Measurements from ENCODE around the gene LMAN1L. TPM values are rescaled to one million over a fixed set of nuclear protein-coding genes. Genes with fewer than 3 reads are reported as not detected.

LMAN1L gene
- total RNA-seq, 1 experiment from 2014 or later, result not detected

DNA sequence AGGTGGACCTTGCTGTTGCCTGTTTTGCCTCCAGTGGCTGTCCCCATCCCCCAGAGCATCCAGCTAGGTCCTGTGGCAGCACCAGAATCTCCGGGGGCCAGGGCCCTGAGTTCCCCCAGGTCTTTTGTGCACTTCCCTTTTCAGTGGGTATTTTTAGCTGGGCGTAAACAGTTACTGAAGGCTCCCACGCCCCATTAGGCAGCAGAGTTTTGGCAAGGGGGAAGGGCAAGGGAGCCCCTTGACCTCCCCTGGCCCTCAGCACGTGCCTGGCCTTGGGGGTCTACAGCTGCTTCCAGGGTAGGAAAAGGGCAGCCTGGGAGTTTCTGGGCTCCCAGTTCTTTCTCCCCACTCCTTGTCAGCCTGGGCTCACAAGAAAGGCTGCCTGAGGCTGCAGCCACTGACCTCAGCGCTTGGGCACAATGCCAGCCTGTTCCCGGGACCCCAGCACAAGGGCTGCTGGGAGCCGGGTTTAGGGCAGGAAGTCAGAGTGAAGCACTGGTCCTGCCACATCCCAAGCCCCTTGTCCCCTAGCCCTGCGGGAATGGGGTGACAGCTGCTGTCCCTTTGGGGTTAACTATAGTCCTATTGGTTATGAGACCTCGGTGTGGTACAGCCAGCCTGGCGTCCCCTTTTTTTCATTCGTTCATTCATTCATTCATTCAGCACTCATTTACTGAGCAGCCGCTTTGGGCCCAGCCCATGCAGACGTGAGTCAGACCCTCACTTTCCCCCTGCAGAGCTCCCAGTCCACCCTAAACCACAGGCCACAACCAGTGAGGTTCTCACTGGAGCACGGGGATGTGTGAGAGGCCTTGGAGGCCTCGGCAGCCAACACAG is 22.3 kb upstream of the LMAN1L start:
- Histone ChIP-seq H3K9ac (ENCODE audit: extremely low read depth, insufficient read length, low read length) (no peak overlapping the region), H3K18ac (ENCODE audit: insufficient read length, low read depth, low read length) (no peak overlapping the region), H3K23ac (ENCODE audit: insufficient read length, low read depth, low read length) (no peak overlapping the region), H3K4me2 (ENCODE audit: insufficient read depth, insufficient read length, low read length) (no peak overlapping the region), H4K20me1 (ENCODE audit: control insufficient read depth, insufficient read depth, insufficient read length) (no peaks in the 10 kb centered on the region), H3K14ac (ENCODE audit: insufficient read depth, low read length) (no peak overlapping the region), H4K91ac (ENCODE audit: insufficient read length, low read depth, low read length) (no peak overlapping the region), H3K9me3 (ENCODE audit: control insufficient read depth, low read depth, low read length) (no peaks in the 10 kb centered on the region), H2BK120ac (ENCODE audit: low read depth, low read length, poor library complexity, severe bottlenecking) (no peak overlapping the region), H3K79me1 (ENCODE audit: insufficient read depth, low read depth, low read length, poor library complexity, severe bottlenecking) (no peaks in the 10 kb centered on the region), H3K4ac (ENCODE audit: low read depth, low read length) (no peak overlapping the region), H2AK5ac (ENCODE audit: insufficient read length, low read length) (no peak overlapping the region), H2AFZ (ENCODE audit: low read length) (no peak overlapping the region), H3K79me2 (ENCODE audit: insufficient read depth, low read length) (no peaks in the 10 kb centered on the region), H3K56ac (ENCODE audit: insufficient read length, low read depth, low read length) (no peak overlapping the region), H4K8ac (replicated peaks; ENCODE audit: insufficient read length, low read depth, low read length) (no peak overlapping the region), H4K5ac (ENCODE audit: insufficient read length, low read depth, low read length) (no peak overlapping the region), H3T11ph (ENCODE audit: low read length) (no peak overlapping the region), H2BK15ac (ENCODE audit: low read depth, low read length) (no peak overlapping the region), H2BK20ac (ENCODE audit: low read depth, low read length, poor library complexity, severe bottlenecking) (no peak overlapping the region), H2BK5ac (ENCODE audit: insufficient read length, low read length) (no peak overlapping the region), H3K27ac (ENCODE audit: insufficient read length, low read depth, low read length) (no peak overlapping the region), H3K23me2 (ENCODE audit: insufficient read length, low read depth, low read length, poor library complexity, severe bottlenecking) (no peaks in the 10 kb centered on the region), H2BK12ac (ENCODE audit: insufficient read length, low read depth, low read length) (no peak overlapping the region), H3K4me1 (ENCODE audit: insufficient read depth, low read length) (peaks cover 7% of the 10 kb centered on the region; the same call in 1 of the 2 replicates), H3K27me3 (ENCODE audit: insufficient read depth, low read length) (no peaks in the 10 kb centered on the region; the same call in 1 of the 2 replicates)
- no peaks in the 10 kb centered on the region; a peak in 1 of 5 replicates for H3K9me3 Mint-ChIP-seq
- no peak for DNase-seq
- peaks cover 34 to 40% of the 10 kb centered on the region in 2 experiments for H3K4me1 Mint-ChIP-seq
- no CpG with 5 or more reads among the region's 15 CpGs for WGBS (ENCODE audit: extremely low coverage, insufficient read length, low lambda C conversion rate)
- H3K27me3 Mint-ChIP-seq (ENCODE audit: low read depth), result no peaks in the 10 kb centered on the region
- no peak overlapping the region for H3K4me3 Mint-ChIP-seq
- peak overlapping the region in 1 of 3 experiments; percentile 30; a peak in 1 of 7 replicates for H3K27ac Mint-ChIP-seq
- TF ChIP-seq, protein P1, sequence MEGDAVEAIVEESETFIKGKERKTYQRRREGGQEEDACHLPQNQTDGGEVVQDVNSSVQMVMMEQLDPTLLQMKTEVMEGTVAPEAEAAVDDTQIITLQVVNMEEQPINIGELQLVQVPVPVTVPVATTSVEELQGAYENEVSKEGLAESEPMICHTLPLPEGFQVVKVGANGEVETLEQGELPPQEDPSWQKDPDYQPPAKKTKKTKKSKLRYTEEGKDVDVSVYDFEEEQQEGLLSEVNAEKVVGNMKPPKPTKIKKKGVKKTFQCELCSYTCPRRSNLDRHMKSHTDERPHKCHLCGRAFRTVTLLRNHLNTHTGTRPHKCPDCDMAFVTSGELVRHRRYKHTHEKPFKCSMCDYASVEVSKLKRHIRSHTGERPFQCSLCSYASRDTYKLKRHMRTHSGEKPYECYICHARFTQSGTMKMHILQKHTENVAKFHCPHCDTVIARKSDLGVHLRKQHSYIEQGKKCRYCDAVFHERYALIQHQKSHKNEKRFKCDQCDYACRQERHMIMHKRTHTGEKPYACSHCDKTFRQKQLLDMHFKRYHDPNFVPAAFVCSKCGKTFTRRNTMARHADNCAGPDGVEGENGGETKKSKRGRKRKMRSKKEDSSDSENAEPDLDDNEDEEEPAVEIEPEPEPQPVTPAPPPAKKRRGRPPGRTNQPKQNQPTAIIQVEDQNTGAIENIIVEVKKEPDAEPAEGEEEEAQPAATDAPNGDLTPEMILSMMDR (conservative IDR thresholded peaks at IDR 0.05), result no peak
- H3K36me3 Mint-ChIP-seq (ENCODE audit: insufficient read depth in 1 of 3, low read depth in 3 of 3), result no peaks in the 10 kb centered on the region; a peak in 1 of 7 replicates

Measured in H9 (cell line).